HG03103 (cell line): ENCODE data around the gene ZKSCAN2.
A peak's percentile ranks its signal among the peaks of the same experiment; 100 is the strongest.

ENCODE experiments used
- ATAC-seq: cut with Tn5 transposase; IDR thresholded peaks from one replicate; pipeline ENCODE4 v1.9.1; 2021; ENCODE audit warnings: low read depth; ENCODE audit not compliant: unreplicated experiment

Gene ZKSCAN2

DNA sequence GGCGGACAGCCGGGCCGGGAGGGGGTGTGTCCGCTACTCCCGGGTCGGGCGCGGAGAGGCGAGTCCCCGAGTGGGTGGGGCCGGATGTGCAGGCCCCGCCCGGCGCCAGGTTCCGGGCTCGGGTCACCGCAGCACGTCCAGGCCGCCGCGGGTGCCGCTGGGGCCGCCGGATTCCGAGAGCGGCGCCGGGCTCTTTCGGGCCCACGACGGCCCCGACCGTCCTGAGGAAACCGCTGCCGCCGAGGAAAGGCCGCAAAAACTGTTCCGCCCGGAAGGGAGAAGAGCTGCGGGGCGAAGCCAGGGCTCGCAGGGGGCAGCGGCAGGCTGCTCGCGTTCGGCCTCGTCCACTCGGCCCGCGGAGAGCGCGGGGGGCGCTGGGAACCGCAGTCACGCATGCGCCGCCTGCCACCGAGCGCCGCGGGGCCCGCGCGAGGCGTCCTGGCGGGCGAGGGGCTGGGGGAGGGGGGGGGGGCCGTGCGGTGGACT is at the start of gene ZKSCAN2:
TSS of gene ZKSCAN2 (minus strand) at position 376 of the 486 bp plus-strand sequence. CDS start 718 bp downstream, outside the sequence.
- ATAC-seq = peak; percentile 76

DNA sequence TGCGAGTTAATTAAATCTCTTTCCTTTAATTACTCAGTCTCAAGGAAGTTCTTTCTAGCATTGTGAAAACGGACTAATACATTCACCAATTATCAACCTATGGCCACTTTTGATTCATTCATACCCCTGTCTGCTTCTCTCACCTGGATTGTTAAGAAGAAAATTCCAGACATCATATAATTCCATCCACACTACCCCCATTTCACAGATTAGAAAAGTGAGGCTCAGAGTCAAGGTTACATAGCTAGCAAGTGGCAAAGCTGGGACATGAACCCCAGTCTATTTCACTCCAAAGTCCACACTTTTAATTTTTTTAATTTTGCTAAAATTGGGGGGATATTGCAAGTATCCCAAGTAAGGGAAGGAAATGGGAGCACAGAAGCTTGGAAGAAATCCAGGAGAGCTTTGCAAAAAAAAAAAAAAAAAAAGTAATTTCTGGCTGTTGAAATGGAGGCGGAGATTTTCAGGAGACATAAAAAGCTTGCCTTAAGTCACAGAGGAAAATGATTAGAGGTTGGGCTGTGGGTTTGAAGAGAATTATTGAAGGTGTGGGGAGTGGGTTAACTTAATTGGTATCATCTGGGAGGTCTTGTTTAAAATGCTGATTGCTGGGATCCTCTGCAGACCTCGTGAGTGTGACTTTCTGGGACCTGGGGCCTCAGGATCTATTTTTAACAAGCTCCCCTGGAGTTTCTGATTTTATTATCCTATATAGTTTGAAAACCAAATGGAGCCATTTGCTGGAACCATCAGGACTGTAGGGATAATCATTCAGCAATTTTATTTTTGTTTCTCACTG is 42.3 kb upstream of the ZKSCAN2 start:
- ATAC-seq = no peak

DNA sequence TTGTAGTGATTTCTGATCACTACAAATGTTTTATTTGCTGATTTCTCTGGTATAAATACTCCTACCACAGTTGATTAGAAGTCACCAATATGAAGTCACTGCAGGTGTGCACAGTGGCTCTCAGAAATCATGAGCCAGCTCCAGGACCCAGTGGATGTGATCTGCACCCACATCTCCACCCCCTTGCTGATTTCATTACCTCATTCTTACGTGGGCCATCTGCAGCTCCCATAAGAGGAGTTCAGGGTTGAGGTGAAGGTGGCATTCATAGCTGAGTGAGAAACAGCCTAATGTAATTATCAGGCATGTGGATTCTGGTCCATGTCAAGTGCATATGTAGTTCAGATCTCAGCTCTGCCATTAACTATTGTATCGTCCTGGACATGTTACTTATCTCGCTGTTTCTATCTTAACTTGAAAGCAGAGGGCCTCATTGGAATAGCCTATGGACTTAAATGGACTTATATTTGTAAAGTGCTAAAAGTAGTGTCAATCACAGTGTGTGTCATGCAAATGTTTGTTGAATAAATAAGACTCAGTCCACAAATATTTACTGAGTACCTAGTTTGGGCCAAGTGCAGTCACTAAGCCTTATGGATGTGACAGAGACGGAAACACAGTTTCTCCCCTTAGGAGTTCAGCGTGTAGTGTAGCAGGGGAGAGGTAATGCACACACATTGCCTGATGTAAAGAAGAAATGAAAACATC is 40.7 kb upstream of the ZKSCAN2 start:
- no peak for ATAC-seq

- no peak for ATAC-seq
Measured at GRCh38 chr16:25297151-25297787, 39.6 kb upstream of the ZKSCAN2 start.

DNA sequence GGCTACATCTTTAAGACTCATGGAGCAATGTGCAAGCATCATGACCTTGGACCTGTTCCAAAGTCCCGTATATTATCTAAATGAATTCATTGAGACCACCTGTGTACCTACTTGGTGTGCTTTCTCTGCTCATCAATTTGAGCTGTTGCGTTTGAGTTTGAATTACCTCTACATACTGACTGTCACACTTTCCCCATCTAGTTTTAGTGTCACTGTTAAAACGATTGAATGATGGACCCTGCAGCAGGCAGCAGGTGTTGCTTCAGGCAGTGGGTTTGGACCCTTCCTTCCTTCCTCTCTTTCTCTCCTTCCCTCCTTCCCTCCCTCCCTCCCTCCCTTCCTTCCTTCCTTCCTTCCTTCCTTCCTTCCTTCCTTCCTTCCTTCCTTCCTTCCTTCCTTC is 33.9 kb upstream of the ZKSCAN2 start:
- no peak for ATAC-seq

DNA sequence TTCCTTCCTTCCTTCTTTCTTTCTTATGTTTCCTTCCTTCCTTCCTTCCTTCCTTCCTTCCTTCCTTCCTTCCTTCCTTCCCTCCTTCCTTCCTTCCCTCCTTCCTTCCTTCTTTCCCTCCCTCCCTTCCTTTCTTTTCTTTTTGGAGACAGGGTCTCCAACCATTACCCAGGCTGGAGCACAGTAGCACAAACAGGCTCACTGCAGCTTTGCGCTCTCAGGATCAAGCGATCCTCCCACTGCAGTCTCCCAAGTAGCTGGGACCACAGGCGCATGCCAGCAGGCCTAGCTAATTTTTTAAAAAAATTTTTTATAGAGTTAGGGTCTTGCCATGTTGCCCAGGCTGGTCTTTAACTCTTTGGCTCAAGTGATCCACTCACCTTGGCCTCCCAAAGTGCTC is 31.8 kb upstream of the ZKSCAN2 start:
- no peak for ATAC-seq

- no peak for ATAC-seq
Measured at GRCh38 chr16:25279491-25279890, 21.8 kb upstream of the ZKSCAN2 start.

GRCh38 chr16:25271421-25271820 is 13.8 kb upstream of the ZKSCAN2 start:
- ATAC-seq = no peak

- no peak for ATAC-seq
Measured at GRCh38 chr16:25270577-25270976, 12.9 kb upstream of the ZKSCAN2 start.

GRCh38 chr16:25269879-25270278 is 12.2 kb upstream of the ZKSCAN2 start:
- no peak for ATAC-seq

GRCh38 chr16:25265968-25266367 is 8.3 kb upstream of the ZKSCAN2 start:
- no peak for ATAC-seq

- ATAC-seq = no peak
Measured at GRCh38 chr16:25264597-25264996, 7.0 kb upstream of the ZKSCAN2 start.

- ATAC-seq = no peak
Measured at GRCh38 chr16:25260416-25260815, 2.8 kb upstream of the ZKSCAN2 start.

DNA sequence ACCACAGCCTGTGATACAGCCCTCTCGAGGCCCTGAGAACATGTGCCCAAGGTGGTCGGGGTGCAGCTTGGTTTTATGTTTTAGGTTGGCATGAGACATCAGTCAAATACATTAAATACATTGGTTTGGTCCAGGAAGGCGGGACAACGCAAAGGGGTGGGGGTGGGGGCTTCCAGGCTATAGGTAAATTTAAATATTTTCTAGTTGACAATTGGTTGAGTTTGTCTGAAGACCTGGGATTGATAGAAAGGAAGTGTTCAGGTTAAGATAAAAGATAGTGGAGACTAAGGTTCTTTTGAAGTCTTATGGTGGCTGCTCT is 1.2 kb upstream of the ZKSCAN2 start:
- no peak for ATAC-seq

GRCh38 chr16:25257956-25258860 is 563 bp upstream of the ZKSCAN2 start:
- peak; percentile 34 for ATAC-seq

DNA sequence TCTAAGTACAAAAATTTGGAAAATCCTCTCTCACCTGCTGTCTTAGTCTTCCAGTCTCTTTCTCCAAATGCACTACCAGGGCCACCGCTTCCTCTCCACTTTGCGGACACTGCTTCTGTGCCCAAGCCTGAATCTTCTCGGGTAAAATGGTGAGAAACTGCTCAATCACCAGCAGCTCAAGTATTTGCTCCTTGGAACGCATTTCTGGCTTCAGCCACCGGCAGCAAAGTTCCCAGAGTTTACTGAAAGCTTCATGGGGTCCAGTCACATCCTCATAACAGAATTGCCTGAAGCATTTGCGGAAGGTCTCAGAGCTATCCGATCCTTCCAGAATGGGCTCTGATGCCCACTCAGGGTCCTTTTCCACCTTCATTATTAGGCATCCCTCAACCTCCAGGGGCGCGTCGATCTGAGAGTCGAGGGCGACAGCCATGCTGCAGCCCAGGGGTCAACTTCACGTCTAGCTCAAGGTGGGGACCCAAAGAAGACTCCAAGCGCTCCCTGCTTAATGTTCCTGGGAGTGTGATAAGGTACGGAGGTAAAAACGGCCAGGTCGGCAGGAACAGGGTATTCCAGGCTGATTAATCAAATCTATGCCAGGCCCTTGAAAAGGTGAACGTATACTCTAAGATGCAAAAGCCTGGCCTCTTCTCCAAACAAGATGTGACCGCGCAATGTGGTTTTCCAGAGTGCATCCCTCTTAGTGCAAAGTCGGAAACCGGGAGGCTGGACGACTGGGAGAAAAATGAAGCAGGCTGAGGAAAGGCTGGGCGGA is 763 bp downstream of the ZKSCAN2 start:
- ATAC-seq = no peak

DNA sequence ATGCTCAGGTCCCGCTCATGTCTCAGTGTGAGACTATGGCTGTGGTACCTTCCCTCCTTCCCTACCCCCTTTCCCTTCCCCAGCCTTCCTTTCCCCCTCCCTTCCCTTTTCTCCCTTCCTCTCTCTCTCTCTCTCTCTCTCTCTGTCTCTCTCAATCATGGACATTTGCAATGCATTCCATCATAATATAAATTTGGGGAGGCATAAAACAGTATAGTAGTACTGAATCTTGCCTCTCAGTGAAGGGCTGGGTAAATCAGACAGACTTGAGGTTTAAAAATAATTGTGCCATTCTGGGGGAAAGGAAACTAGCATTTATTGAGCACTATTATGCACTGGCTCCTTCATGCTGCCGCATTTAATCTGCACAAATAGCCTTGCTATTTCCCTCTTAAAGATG is 4.3 kb downstream of the ZKSCAN2 start:
- ATAC-seq = no peak

DNA sequence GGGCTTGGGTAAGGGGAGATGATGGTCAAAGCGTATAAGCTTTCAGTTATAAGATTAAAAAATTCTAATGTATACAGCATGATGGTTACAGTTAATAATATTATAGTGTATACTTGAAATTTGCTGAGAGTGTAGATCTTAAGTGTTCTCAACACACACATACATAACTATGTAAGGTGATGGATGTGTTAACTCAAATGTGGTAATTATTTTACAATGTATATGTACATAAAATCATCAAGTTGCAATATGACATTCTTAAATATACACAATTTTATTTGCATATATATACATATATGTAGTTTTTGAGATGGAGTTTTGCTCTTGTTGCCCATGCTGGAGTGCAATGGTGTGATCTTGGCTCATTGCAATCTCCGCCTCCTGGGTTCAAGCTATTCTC is 7.2 kb downstream of the ZKSCAN2 start:
- ATAC-seq = no peak

DNA sequence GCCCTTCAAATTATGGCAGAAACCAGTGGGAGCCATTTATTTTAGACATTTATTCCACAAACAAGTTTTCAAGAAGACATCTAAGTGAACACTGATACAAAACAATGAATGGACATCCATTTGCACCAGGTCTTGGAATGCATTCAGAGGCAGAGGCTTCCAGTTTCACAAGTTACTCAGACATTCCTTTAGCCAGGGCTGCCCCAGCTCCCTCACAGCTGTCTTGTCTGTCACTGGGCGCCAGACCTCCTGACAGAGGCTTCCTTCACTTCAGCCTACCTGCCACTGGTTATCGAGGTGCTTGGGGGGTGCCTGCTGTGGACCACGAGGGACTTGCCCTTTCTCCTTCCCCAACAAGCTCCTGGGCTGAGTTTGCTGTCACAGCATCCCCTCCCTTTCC is 21.7 kb downstream of the ZKSCAN2 start:
- ATAC-seq = no peak

- ATAC-seq = no peak
Measured at GRCh38 chr16:25228372-25228771, 29.3 kb downstream of the ZKSCAN2 start.
